Adipocyte (in vitro differentiated cells): ENCODE measurements around the gene HUNK.

Experiments
- DNase-seq: peaks from one replicate; pipeline ENCODE4 v3.0.0-alpha.2; 2015; ENCODE audit warnings: low read depth
- H3K27me3 ChIP-seq: replicated peaks from 2 replicates; pipeline ENCODE4 v1.7.0; 2013; ENCODE audit warnings: mild to moderate bottlenecking, low read length, moderate library complexity; ENCODE audit not compliant: control insufficient read depth, insufficient read depth
- H3K36me3 ChIP-seq: 2 replicates; pipeline ENCODE4 v1.7.0; 2013; ENCODE audit warnings: low read length, mild to moderate bottlenecking, moderate library complexity; ENCODE audit not compliant: control insufficient read depth, insufficient read depth, severe bottlenecking
- H3K4me1 ChIP-seq: 2 replicates; pipeline ENCODE4 v1.7.0; 2013; ENCODE audit warnings: mild to moderate bottlenecking, low read length, moderate library complexity; ENCODE audit not compliant: control insufficient read depth, insufficient read depth
- H3K4me3 ChIP-seq: 2 replicates; pipeline ENCODE4 v1.7.0; 2013; ENCODE audit warnings: mild to moderate bottlenecking, low read length, moderate library complexity
- H3K9ac ChIP-seq: 2 replicates; pipeline ENCODE4 v1.7.0; 2013; ENCODE audit warnings: mild to moderate bottlenecking, low read length, moderate library complexity
- H3K9me3 ChIP-seq: 2 replicates; pipeline ENCODE4 v1.7.0; 2013; ENCODE audit warnings: mild to moderate bottlenecking, low read length, moderate library complexity; ENCODE audit not compliant: control insufficient read depth

Gene HUNK

GRCh38 chr21:31926498-31926897 lies 53.7 kb downstream of the HUNK start:
- Histone ChIP-seq H3K9ac (no peak overlapping the region), H3K4me3 (no peak overlapping the region), H3K27me3 (no peaks in the 10 kb centered on the region), H3K4me1 (peaks cover 5% of the 10 kb centered on the region), H3K36me3 (no peaks in the 10 kb centered on the region), H3K9me3 (peaks cover 3% of the 10 kb centered on the region)
- no peak for DNase-seq

GRCh38 chr21:31927689-31928353 lies 55.0 kb downstream of the HUNK start:
- Histone ChIP-seq H3K36me3 (no peaks in the 10 kb centered on the region), H3K4me3 (peak overlapping the region; percentile 55), H3K9me3 (peaks cover 3% of the 10 kb centered on the region), H3K4me1 (peaks cover 5% of the 10 kb centered on the region), H3K9ac (peak overlapping the region; percentile 8), H3K27me3 (no peaks in the 10 kb centered on the region)
- DNase-seq, result no peak

GRCh38 chr21:31928656-31929055 lies 55.8 kb downstream of the HUNK start:
- Histone ChIP-seq H3K27me3 (no peaks in the 10 kb centered on the region), H3K36me3 (no peaks in the 10 kb centered on the region), H3K4me1 (peaks cover 5% of the 10 kb centered on the region), H3K9ac (no peak overlapping the region), H3K4me3 (no peak overlapping the region), H3K9me3 (peaks cover 3% of the 10 kb centered on the region)
- DNase-seq, result peak; percentile 7

GRCh38 chr21:31929548-31929947 lies 56.7 kb downstream of the HUNK start:
- Histone ChIP-seq H3K36me3 (no peaks in the 10 kb centered on the region), H3K9ac (no peak overlapping the region), H3K9me3 (peaks cover 3% of the 10 kb centered on the region), H3K4me3 (no peak overlapping the region), H3K27me3 (no peaks in the 10 kb centered on the region), H3K4me1 (peaks cover 5% of the 10 kb centered on the region)
- no peak for DNase-seq

- Histone ChIP-seq H3K9me3 (peaks cover 3% of the 10 kb centered on the region), H3K4me3 (no peak overlapping the region), H3K4me1 (peaks cover 5% of the 10 kb centered on the region), H3K9ac (no peak overlapping the region), H3K27me3 (no peaks in the 10 kb centered on the region), H3K36me3 (no peaks in the 10 kb centered on the region)
- no peak for DNase-seq
Measured at GRCh38 chr21:31930001-31930400, 57.2 kb downstream of the HUNK start.

- Histone ChIP-seq H3K9me3 (no peaks in the 10 kb centered on the region), H3K27me3 (no peaks in the 10 kb centered on the region), H3K4me1 (peaks cover 5% of the 10 kb centered on the region), H3K36me3 (no peaks in the 10 kb centered on the region), H3K9ac (no peak overlapping the region), H3K4me3 (no peak overlapping the region)
- DNase-seq, result no peak
Measured at GRCh38 chr21:31931644-31932469, 59.0 kb downstream of the HUNK start.

GRCh38 chr21:31932470-31932764 lies 59.6 kb downstream of the HUNK start:
- Histone ChIP-seq H3K9ac (no peak overlapping the region), H3K4me1 (peaks cover 5% of the 10 kb centered on the region), H3K36me3 (no peaks in the 10 kb centered on the region), H3K4me3 (no peak overlapping the region), H3K27me3 (no peaks in the 10 kb centered on the region), H3K9me3 (no peaks in the 10 kb centered on the region)
- no peak for DNase-seq

- Histone ChIP-seq H3K9me3 (no peaks in the 10 kb centered on the region), H3K4me1 (no peaks in the 10 kb centered on the region), H3K9ac (no peak overlapping the region), H3K4me3 (no peak overlapping the region), H3K36me3 (no peaks in the 10 kb centered on the region), H3K27me3 (no peaks in the 10 kb centered on the region)
- no peak for DNase-seq
Measured at GRCh38 chr21:31937303-31937702, 64.5 kb downstream of the HUNK start.

GRCh38 chr21:31938330-31939301 lies 65.8 kb downstream of the HUNK start:
- H3K4me1 ChIP-seq, result no peaks in the 10 kb centered on the region
- H3K9me3 ChIP-seq, result no peaks in the 10 kb centered on the region
- H3K4me3 ChIP-seq, result no peak overlapping the region
- H3K36me3 ChIP-seq, result no peaks in the 10 kb centered on the region
- no peak for DNase-seq
- H3K27me3 ChIP-seq, result no peaks in the 10 kb centered on the region
- H3K9ac ChIP-seq, result no peak overlapping the region

GRCh38 chr21:31941694-31942093 lies 68.9 kb downstream of the HUNK start:
- Histone ChIP-seq H3K9ac (no peak overlapping the region), H3K4me1 (peaks cover 15% of the 10 kb centered on the region), H3K27me3 (no peaks in the 10 kb centered on the region), H3K9me3 (no peaks in the 10 kb centered on the region), H3K36me3 (no peaks in the 10 kb centered on the region), H3K4me3 (no peak overlapping the region)
- no peak for DNase-seq

GRCh38 chr21:31943561-31943960 lies 70.7 kb downstream of the HUNK start:
- Histone ChIP-seq H3K36me3 (no peaks in the 10 kb centered on the region), H3K27me3 (no peaks in the 10 kb centered on the region), H3K9ac (no peak overlapping the region), H3K4me1 (peaks cover 15% of the 10 kb centered on the region), H3K9me3 (no peaks in the 10 kb centered on the region), H3K4me3 (no peak overlapping the region)
- DNase-seq, result no peak
